IMR-90 (cell line): ENCODE measurements around the gene ST3GAL3. TPM values are rescaled to one million over a fixed set of nuclear protein-coding genes. Genes with fewer than 3 reads are reported as not detected.
A peak's percentile ranks its signal among the peaks of the same experiment; 100 is the strongest.

Experiments used
- ATAC-seq: fragments of 200-7000 bp; cut with Tn5 transposase; 2 replicates; pipeline ENCODE4 v1.9.1; 2020; ENCODE audit warnings: low read depth, mild to moderate bottlenecking, moderate library complexity
- BruUV-seq: library from RNA; stranded (reverse); fragments of 400-500 nt; replicated peaks from 2 replicates; lab custom pipeline; 2021; lab: Mats Ljungman, UMichigan
- CTCF ChIA-PET: fragments of 300-600 bp; formaldehyde crosslinking; extraction: SDS; loops from one replicate; lab custom pipeline; 2021; ENCODE audit warnings: antibody characterized with exemption; lab: Yijun Ruan, JAX
- POLR2A ChIA-PET: fragments of 300-600 bp; sonication (Branson Sonifier 250); formaldehyde crosslinking; loops from one replicate; lab custom pipeline; 2022; ENCODE audit warnings: antibody characterized with exemption; ENCODE audit not compliant: unreplicated experiment; lab: Charles Lee
- DNase-seq: peaks from one replicate; pipeline ENCODE4 v3.0.0; 2013
- H2AFZ ChIP-seq: replicated peaks from 2 replicates; pipeline ENCODE3; 2013; ENCODE audit warnings: low read length, mild to moderate bottlenecking; ENCODE audit not compliant: poor library complexity
- H2AK5ac ChIP-seq: 2 replicates; pipeline ENCODE4 v1.6.1; 2013; ENCODE audit warnings: low read depth, low read length, inconsistent platforms
- H2AK9ac ChIP-seq: replicated peaks from 2 replicates; pipeline ENCODE3; 2013; ENCODE audit warnings: mild to moderate bottlenecking, low read depth, low read length, moderate library complexity; ENCODE audit not compliant: poor library complexity
- H2BK120ac ChIP-seq: 2 replicates; pipeline ENCODE4 v1.6.1; 2013; ENCODE audit warnings: low read depth, low read length, inconsistent platforms
- H2BK15ac ChIP-seq: 3 replicates; pipeline ENCODE4 v1.6.1; 2013; ENCODE audit warnings: low read depth, low read length, inconsistent platforms
- H2BK20ac ChIP-seq: 2 replicates; pipeline ENCODE4 v1.6.1; 2013; ENCODE audit warnings: low read depth, mild to moderate bottlenecking, inconsistent platforms, low read length, moderate library complexity
- H2BK5ac ChIP-seq: 2 replicates; pipeline ENCODE4 v1.6.1; 2013; ENCODE audit warnings: mild to moderate bottlenecking, low read depth, low read length, inconsistent platforms; ENCODE audit not compliant: poor library complexity, severe bottlenecking
- H3K14ac ChIP-seq: replicated peaks from 2 replicates; pipeline ENCODE4 v1.6.1; 2013; ENCODE audit warnings: low read depth, low read length, inconsistent platforms
- H3K18ac ChIP-seq: 2 replicates; pipeline ENCODE4 v1.6.1; 2013; ENCODE audit warnings: low read depth, low read length, control low read depth
- H3K23ac ChIP-seq: 2 replicates; pipeline ENCODE4 v1.6.1; 2013; ENCODE audit warnings: low read depth, low read length, inconsistent platforms
- H3K27ac ChIP-seq: 2 replicates; pipeline ENCODE4 v1.5.1; 2013; ENCODE audit warnings: mild to moderate bottlenecking, control low read depth, low read length; ENCODE audit not compliant: insufficient read depth
- H3K27me3 ChIP-seq: 2 replicates; pipeline ENCODE4 v1.6.1; 2013; ENCODE audit warnings: low read length; ENCODE audit not compliant: control insufficient read depth, insufficient read depth
- H3K36me3 ChIP-seq: 2 replicates; pipeline ENCODE4 v1.6.1; 2013; ENCODE audit warnings: low read length, mixed read lengths; ENCODE audit not compliant: control insufficient read depth, insufficient read depth
- H3K4ac ChIP-seq: 2 replicates; pipeline ENCODE4 v1.6.1; 2013; ENCODE audit warnings: low read depth, low read length, inconsistent platforms
- H3K4me1 ChIP-seq: 2 replicates; pipeline ENCODE4 v1.6.1; 2013; ENCODE audit warnings: low read length, mixed read lengths; ENCODE audit not compliant: control insufficient read depth, insufficient read depth
- H3K4me2 ChIP-seq: 2 replicates; pipeline ENCODE4 v1.6.1; 2013; ENCODE audit warnings: low read depth, mild to moderate bottlenecking, control low read depth, low read length, moderate library complexity
- H3K4me3 ChIP-seq: 2 replicates; pipeline ENCODE4 v1.5.1; 2013; ENCODE audit warnings: low read depth, mild to moderate bottlenecking, control low read depth, low read length, moderate library complexity; ENCODE audit not compliant: insufficient read depth
- H3K56ac ChIP-seq: 2 replicates; pipeline ENCODE4 v1.6.1; 2013; ENCODE audit warnings: low read length, inconsistent platforms; ENCODE audit not compliant: insufficient read depth; ENCODE audit errors: extremely low read depth
- H3K79me1 ChIP-seq, 2 experiments: 2 replicates each; pipeline ENCODE4 v1.6.1; 2013; ENCODE audit warnings: low read length in 2 of 2, inconsistent platforms in 1 of 2, low read depth in 1 of 2
- H3K9ac ChIP-seq: 2 replicates; pipeline ENCODE4 v1.6.1; 2013; ENCODE audit warnings: low read depth, low read length, control low read depth
- H3K9me1 ChIP-seq: 2 replicates; pipeline ENCODE4 v1.6.1; 2013; ENCODE audit warnings: low read length, inconsistent platforms; ENCODE audit not compliant: insufficient read depth
- H3K9me3 ChIP-seq: 2 replicates; pipeline ENCODE4 v1.6.1; 2013; ENCODE audit warnings: low read length; ENCODE audit not compliant: control insufficient read depth, insufficient read depth
- H4K20me1 ChIP-seq: 2 replicates; pipeline ENCODE4 v1.6.1; 2013; ENCODE audit warnings: low read length, inconsistent platforms; ENCODE audit not compliant: insufficient read depth
- H4K5ac ChIP-seq: 2 replicates; pipeline ENCODE4 v1.6.1; 2013; ENCODE audit warnings: mild to moderate bottlenecking, low read depth, low read length, control low read depth
- H4K8ac ChIP-seq, 2 experiments: 2 replicates each; pipeline ENCODE4 v1.6.1; 2013; ENCODE audit warnings: low read depth in 2 of 2, low read length in 2 of 2, control low read depth in 1 of 2, inconsistent platforms in 1 of 2
- H4K91ac ChIP-seq: 2 replicates; pipeline ENCODE4 v1.6.1; 2013; ENCODE audit warnings: low read depth, low read length, inconsistent platforms; ENCODE audit not compliant: insufficient read depth
- CEBPB ChIP-seq: IDR thresholded peaks from 2 replicates; pipeline ENCODE4 v1.6.1; 2012; ENCODE audit warnings: low read depth, low read length, improper control_type of control experiment
- CHD1 ChIP-seq: IDR thresholded peaks from 2 replicates; pipeline ENCODE4 v1.6.1; 2012; ENCODE audit warnings: low read depth, low read length, improper control_type of control experiment
- CTCF ChIP-seq: conservative IDR thresholded peaks from 2 replicates; pipeline ENCODE4 v1.5.1; 2012; ENCODE audit warnings: mild to moderate bottlenecking, low read depth, low read length, improper control_type of control experiment
- FOS ChIP-seq: fragments of 150-350 bp; IDR thresholded peaks from 2 replicates; pipeline ENCODE4 v1.6.1; 2016; ENCODE audit warnings: low read depth, low read length
- MAZ ChIP-seq: IDR thresholded peaks from 2 replicates; pipeline ENCODE4 v1.6.1; 2012; ENCODE audit warnings: low read depth, mild to moderate bottlenecking, low read length, improper control_type of control experiment, moderate library complexity, borderline replicate concordance
- MXI1 ChIP-seq: IDR thresholded peaks from 2 replicates; pipeline ENCODE4 v1.6.1; 2012; ENCODE audit warnings: low read depth, mild to moderate bottlenecking, low read length, moderate library complexity, borderline replicate concordance
- POLR2A ChIP-seq: IDR thresholded peaks from 2 replicates; pipeline ENCODE4 v1.6.1; 2012; ENCODE audit warnings: mild to moderate bottlenecking, low read depth, low read length
- RAD21 ChIP-seq: IDR thresholded peaks from 2 replicates; pipeline ENCODE4 v1.6.1; 2012; ENCODE audit warnings: low read length, improper control_type of control experiment
- WGBS, 2 experiments: methylation state at CpG; one replicate each; pipeline versions ENCODE4 v1.1.5 to v1.1.7; 2013; ENCODE audit warnings: missing lambda C conversion rate in 2 of 2; ENCODE audit not compliant: insufficient read length in 1 of 2; ENCODE audit errors: extremely low coverage in 2 of 2; 5-methylcytosine and 5-hydroxymethylcytosine counted together
- dilution Hi-C: fragments of 300-500 bp; cut with HindIII; formaldehyde crosslinking; loops from one replicate; pipeline ENCODE4 v1.14.3; 2018; ENCODE audit warnings: low sequenced_read_pairs; ENCODE audit not compliant: unreplicated experiment
- in situ Hi-C: fragments of 300-500 bp; cut with MboI; formaldehyde crosslinking; loops from 3 replicates; pipeline ENCODE4 v1.14.3; 2019; ENCODE audit warnings: low sequenced_read_pairs, inconsistent platforms, mixed read lengths
- intact Hi-C: fragments of 100-400 bp; cut with micrococcal nuclease; formaldehyde crosslinking; loops from 2 replicates; pipeline ENCODE4 v1.10.0; 2022
- polyA plus RNA-seq, 3 experiments: library from polyadenylated mRNA; depleted of rRNA; stranded (reverse); fragments of >200 nt; gene quantifications; 2 replicates each; pipeline ENCODE4 v1.2.3, GENCODE V29; 2012; ENCODE audit warnings: low replicate concordance in 1 of 3
- total RNA-seq: library from RNA; depleted of rRNA; stranded (reverse); fragments of >200 nt; gene quantifications from 2 replicates; pipeline ENCODE4 v1.2.3, GENCODE V29; 2012
- TF ChIP-seq, protein P1 (sequence below): fragments of 150-350 bp; IDR thresholded peaks from 2 replicates; pipeline ENCODE4 v1.6.1; 2016; ENCODE audit warnings: low read depth, mild to moderate bottlenecking, low read length, moderate library complexity, borderline replicate concordance
- TF ChIP-seq, protein P2 (sequence below): fragments of 150-350 bp; IDR thresholded peaks from 2 replicates; pipeline ENCODE4 v1.6.1; 2017; ENCODE audit warnings: mild to moderate bottlenecking, antibody characterized with exemption, low read length, low read depth

Gene ST3GAL3
- total and polyA plus RNA-seq, 2 of the 4 experiments (the other 2 are of a cell fraction) = 12.0 to 14.8 TPM

GRCh38 chr1:43979528-43980254 is 272.4 kb downstream of the ST3GAL3 start:
- in situ Hi-C loops (no loop called here), intact Hi-C loops (no loop called here), dilution Hi-C loops (no loop called here)
- no TSS peak for BruUV-seq
- H3K9me1 ChIP-seq = peaks cover 39% of the 10 kb centered on the region
- peak; percentile 41 for DNase-seq
- peak overlapping the region; percentile 39; the same call in 1 of the 2 replicates for H3K56ac ChIP-seq
- TF ChIP-seq CEBPB (no peak), RAD21 (no peak), CTCF (no peak), MAZ (peak; percentile 38; the same call in 1 of the 2 replicates), POLR2A (no peak), FOS (no peak), CHD1 (no peak), MXI1 (peak; percentile 95)
- TF ChIP-seq, protein P1, sequence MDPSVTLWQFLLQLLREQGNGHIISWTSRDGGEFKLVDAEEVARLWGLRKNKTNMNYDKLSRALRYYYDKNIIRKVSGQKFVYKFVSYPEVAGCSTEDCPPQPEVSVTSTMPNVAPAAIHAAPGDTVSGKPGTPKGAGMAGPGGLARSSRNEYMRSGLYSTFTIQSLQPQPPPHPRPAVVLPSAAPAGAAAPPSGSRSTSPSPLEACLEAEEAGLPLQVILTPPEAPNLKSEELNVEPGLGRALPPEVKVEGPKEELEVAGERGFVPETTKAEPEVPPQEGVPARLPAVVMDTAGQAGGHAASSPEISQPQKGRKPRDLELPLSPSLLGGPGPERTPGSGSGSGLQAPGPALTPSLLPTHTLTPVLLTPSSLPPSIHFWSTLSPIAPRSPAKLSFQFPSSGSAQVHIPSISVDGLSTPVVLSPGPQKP = no peak
- TF ChIP-seq, protein P2, sequence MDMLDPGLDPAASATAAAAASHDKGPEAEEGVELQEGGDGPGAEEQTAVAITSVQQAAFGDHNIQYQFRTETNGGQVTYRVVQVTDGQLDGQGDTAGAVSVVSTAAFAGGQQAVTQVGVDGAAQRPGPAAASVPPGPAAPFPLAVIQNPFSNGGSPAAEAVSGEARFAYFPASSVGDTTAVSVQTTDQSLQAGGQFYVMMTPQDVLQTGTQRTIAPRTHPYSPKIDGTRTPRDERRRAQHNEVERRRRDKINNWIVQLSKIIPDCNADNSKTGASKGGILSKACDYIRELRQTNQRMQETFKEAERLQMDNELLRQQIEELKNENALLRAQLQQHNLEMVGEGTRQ = peak; percentile 62; the same call in 1 of the 2 replicates
- H3K4me3 ChIP-seq = peak overlapping the region; percentile 72
- H3K14ac ChIP-seq = peak overlapping the region; percentile 88
- peak overlapping the region; percentile 25 for H4K5ac ChIP-seq
- H3K79me1 ChIP-seq = peaks cover 47 to 86% of the 10 kb centered on the region in 2 experiments; a peak in 3 of 4 replicates
- 0% methylated on average over 12 of the region's 45 CpGs; no CpG with 5 or more reads in 1 of the 2 experiments for WGBS, 2 experiments
- H4K20me1 ChIP-seq = peaks cover 57% of the 10 kb centered on the region
- H3K4me1 ChIP-seq = peaks cover 21% of the 10 kb centered on the region
- H3K27me3 ChIP-seq = no peaks in the 10 kb centered on the region
- H3K9ac ChIP-seq = peak overlapping the region; percentile 75
- H2BK120ac ChIP-seq = peak overlapping the region; percentile 20
- peak overlapping the region; percentile 100 for H2AK9ac ChIP-seq
- peak overlapping the region; percentile 91 for H2AFZ ChIP-seq
- peak overlapping the region; percentile 76 for H2AK5ac ChIP-seq
- H2BK20ac ChIP-seq = no peak overlapping the region
- peaks cover 40% of the 10 kb centered on the region for H3K36me3 ChIP-seq
- H4K91ac ChIP-seq = peak overlapping the region; percentile 90
- peak; percentile 38 for ATAC-seq
- H3K23ac ChIP-seq = peak overlapping the region; percentile 81
- H3K27ac ChIP-seq = peak overlapping the region; percentile 86
- POLR2A ChIA-PET = no interaction called here
- H2BK15ac ChIP-seq = peak overlapping the region; percentile 69; the same call in 2 of the 3 replicates
- CTCF ChIA-PET = no interaction called here
- no peaks in the 10 kb centered on the region for H3K9me3 ChIP-seq
- no peak overlapping the region; the same call in 1 of the 2 replicates for H3K18ac ChIP-seq
- H2BK5ac ChIP-seq = peak overlapping the region; percentile 69
- H3K4me2 ChIP-seq = peak overlapping the region; percentile 96
- H3K4ac ChIP-seq = peak overlapping the region; percentile 95
- peak overlapping the region; percentile 65 to 79 for H4K8ac ChIP-seq
